Measurements from ENCODE around the gene CELSR1. TPM values are rescaled to one million over a fixed set of nuclear protein-coding genes. Genes with fewer than 3 reads are reported as not detected.

Gene CELSR1
- total RNA-seq, 1 experiment from 2014 or later: 19.6 TPM

- Histone ChIP-seq H3K27me3 (ENCODE audit: insufficient read depth, low read length) (no peaks in the 10 kb centered on the region), H3K36me3 (ENCODE audit: control insufficient read depth in 1 of 2, insufficient read depth in 2 of 2, low read length in 2 of 2) (no peaks in the 10 kb centered on the region), H3K9ac (ENCODE audit: low read length) (no peak overlapping the region), H3K4me1 (ENCODE audit: control insufficient read depth in 1 of 2, insufficient read depth in 2 of 2, low read length in 2 of 2) (peaks cover 0 to 34% of the 10 kb centered on the region in 2 experiments; a peak in 3 of 4 replicates), H3K27ac (ENCODE audit: low read depth, low read length) (no peak overlapping the region), H2AFZ (ENCODE audit: low read depth, low read length, poor library complexity, severe bottlenecking) (no peak overlapping the region), H3K4me3 (replicated peaks in 1 of 2; ENCODE audit: low read depth in 1 of 2, low read length in 2 of 2) (no peak overlapping the region), H3K9me3 (ENCODE audit: control insufficient read depth in 1 of 2, insufficient read depth in 1 of 2, low read depth in 1 of 2, low read length in 2 of 2) (no peaks in the 10 kb centered on the region), H3K4me2 (ENCODE audit: low read length) (no peak overlapping the region), H4K20me1 (ENCODE audit: insufficient read depth) (no peaks in the 10 kb centered on the region), H3K79me2 (ENCODE audit: insufficient read depth, low read length) (no peaks in the 10 kb centered on the region), H3K9me2 (ENCODE audit: insufficient read depth) (no peaks in the 10 kb centered on the region)
- intact Hi-C loops (cut with micrococcal nuclease): no loop called here
- TF ChIP-seq POLR2AphosphoS5 (IDR thresholded peaks at IDR 0.05; ENCODE audit: low read depth, low read length): no peak
- TF ChIP-seq SP1 (IDR thresholded peaks at IDR 0.05; ENCODE audit: low read depth): no peak
- no peak for TF ChIP-seq REST (IDR thresholded peaks at IDR 0.05; ENCODE audit: low read depth)
- TF ChIP-seq FOSL1 (IDR thresholded peaks at IDR 0.05; ENCODE audit: low read depth): no peak
- no peak for TF ChIP-seq SIN3A (IDR thresholded peaks at IDR 0.05; ENCODE audit: low read depth)
- no TSS peak for BruUV-seq (replicated peaks)
- ATAC-seq (no peak), DNase-seq (ENCODE audit: low read depth, low spot score) (no peak)
- CTCF ChIA-PET: no interaction called here
- RAD21 ChIA-PET (ENCODE audit: low non-redundant PET in 1 of 2, low total read pairs in 2 of 2, uncharacterized antibody in 2 of 2, unreplicated experiment in 2 of 2): no interaction called here
- POLR2A ChIA-PET: no interaction called here
Observed at GRCh38 chr22:46448333-46448732, 89.1 kb downstream of the CELSR1 start.

- Histone ChIP-seq H3K4me2 (ENCODE audit: low read length) (no peak overlapping the region), H3K4me3 (replicated peaks in 1 of 2; ENCODE audit: low read depth in 1 of 2, low read length in 2 of 2) (no peak overlapping the region), H3K9me3 (ENCODE audit: control insufficient read depth in 1 of 2, insufficient read depth in 1 of 2, low read depth in 1 of 2, low read length in 2 of 2) (no peaks in the 10 kb centered on the region), H3K27me3 (ENCODE audit: insufficient read depth, low read length) (no peaks in the 10 kb centered on the region), H3K4me1 (ENCODE audit: control insufficient read depth in 1 of 2, insufficient read depth in 2 of 2, low read length in 2 of 2) (peaks cover 0 to 30% of the 10 kb centered on the region in 2 experiments; a peak in 2 of 4 replicates), H3K36me3 (ENCODE audit: control insufficient read depth in 1 of 2, insufficient read depth in 2 of 2, low read length in 2 of 2) (no peaks in the 10 kb centered on the region), H4K20me1 (ENCODE audit: insufficient read depth) (no peaks in the 10 kb centered on the region), H3K79me2 (ENCODE audit: insufficient read depth, low read length) (no peaks in the 10 kb centered on the region), H3K9ac (ENCODE audit: low read length) (no peak overlapping the region), H3K27ac (ENCODE audit: low read depth, low read length) (no peak overlapping the region), H2AFZ (ENCODE audit: low read depth, low read length, poor library complexity, severe bottlenecking) (no peak overlapping the region), H3K9me2 (ENCODE audit: insufficient read depth) (no peaks in the 10 kb centered on the region)
- TF ChIP-seq ZBTB33 (IDR thresholded peaks at IDR 0.05; ENCODE audit: extremely low read depth, insufficient replicate concordance, low read length) (no peak), SP1 (IDR thresholded peaks at IDR 0.05; ENCODE audit: low read depth) (no peak), JUND (IDR thresholded peaks at IDR 0.05) (no peak), EZH2phosphoT487 (IDR thresholded peaks at IDR 0.05; ENCODE audit: borderline replicate concordance) (no peak), ZFX (IDR thresholded peaks at IDR 0.05) (no peak), CEBPB (IDR thresholded peaks at IDR 0.05; ENCODE audit: low read depth) (no peak), EGR1 (IDR thresholded peaks at IDR 0.05; ENCODE audit: low read depth) (no peak), TCF7L2 (IDR thresholded peaks at IDR 0.05; ENCODE audit: borderline replicate concordance, extremely low read depth, insufficient read depth, insufficient read length) (no peak), ZNF274 (IDR thresholded peaks at IDR 0.05; ENCODE audit: low read depth, low read length) (no peak)
- TF ChIP-seq, protein P1, sequence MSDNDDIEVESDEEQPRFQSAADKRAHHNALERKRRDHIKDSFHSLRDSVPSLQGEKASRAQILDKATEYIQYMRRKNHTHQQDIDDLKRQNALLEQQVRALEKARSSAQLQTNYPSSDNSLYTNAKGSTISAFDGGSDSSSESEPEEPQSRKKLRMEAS (IDR thresholded peaks at IDR 0.05): no peak
- TF ChIP-seq, protein P2, sequence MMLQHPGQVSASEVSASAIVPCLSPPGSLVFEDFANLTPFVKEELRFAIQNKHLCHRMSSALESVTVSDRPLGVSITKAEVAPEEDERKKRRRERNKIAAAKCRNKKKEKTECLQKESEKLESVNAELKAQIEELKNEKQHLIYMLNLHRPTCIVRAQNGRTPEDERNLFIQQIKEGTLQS (IDR thresholded peaks at IDR 0.05): no peak
- ChIA-PET RAD21 (ENCODE audit: low non-redundant PET in 1 of 2, low total read pairs in 2 of 2, uncharacterized antibody in 2 of 2, unreplicated experiment in 2 of 2) (no interaction called here), CTCF (no interaction called here), POLR2A (no interaction called here)
- BruUV-seq (replicated peaks): no TSS peak
- intact Hi-C loops (cut with micrococcal nuclease): no loop called here
- DNase-seq (ENCODE audit: low read depth, low spot score) (no peak), ATAC-seq (no peak)
Observed at GRCh38 chr22:46447906-46448305, 89.5 kb downstream of the CELSR1 start.
